A673 (cell line): ENCODE results near the gene BRME1. TPM values are rescaled to one million over a fixed set of nuclear protein-coding genes. Genes with fewer than 3 reads are reported as not detected.

Experiments
- BruUV-seq: library from RNA; stranded (reverse); fragments of 400-500 nt; replicated peaks from 2 replicates; lab custom pipeline; 2021; lab: Mats Ljungman, UMichigan
- CTCF ChIA-PET: fragments of 300-600 bp; sonication (Branson Sonifier 250); formaldehyde crosslinking; loops from one replicate; lab custom pipeline; 2022; ENCODE audit warnings: antibody characterized with exemption; lab: Charles Lee
- POLR2A ChIA-PET: fragments of 300-600 bp; sonication (Branson Sonifier 250); formaldehyde crosslinking; loops from one replicate; lab custom pipeline; 2022; ENCODE audit warnings: antibody characterized with exemption; ENCODE audit not compliant: low non-redundant PET; lab: Charles Lee
- DNase-seq: peaks from one replicate; pipeline ENCODE4 v3.0.0-alpha.2; 2015; ENCODE audit warnings: low spot score
- H3K27ac ChIP-seq: fragments of 200-600 bp; sonication (generic); 2 replicates; pipeline ENCODE4 v1.5.1; 2016; ENCODE audit warnings: mixed run types, low read depth, mild to moderate bottlenecking, mixed read lengths, antibody characterized with exemption, low read length; ENCODE audit not compliant: poor library complexity, severe bottlenecking
- H3K27me3 ChIP-seq: fragments of 200-600 bp; sonication (generic); replicated peaks from 2 replicates; pipeline ENCODE4 v1.6.1; 2017; ENCODE audit warnings: mixed run types, low read depth, mild to moderate bottlenecking, mixed read lengths, antibody characterized with exemption, low read length; ENCODE audit not compliant: insufficient read depth, poor library complexity
- H3K36me3 ChIP-seq: fragments of 200-600 bp; sonication (generic); 2 replicates; pipeline ENCODE4 v1.6.1; 2016; ENCODE audit warnings: mixed run types, mild to moderate bottlenecking, mixed read lengths, antibody characterized with exemption, low read length; ENCODE audit not compliant: insufficient read depth, poor library complexity, severe bottlenecking
- H3K4me1 ChIP-seq: fragments of 200-600 bp; sonication (generic); 2 replicates; pipeline ENCODE4 v1.6.1; 2017; ENCODE audit warnings: mixed run types, mild to moderate bottlenecking, mixed read lengths, antibody characterized with exemption, low read length; ENCODE audit not compliant: insufficient read depth, poor library complexity, severe bottlenecking
- H3K4me3 ChIP-seq: fragments of 200-600 bp; sonication (generic); 2 replicates; pipeline ENCODE4 v1.5.1; 2016; ENCODE audit warnings: low read depth, mixed run types, mild to moderate bottlenecking, mixed read lengths, low read length; ENCODE audit not compliant: poor library complexity, severe bottlenecking
- H3K9me3 ChIP-seq: fragments of 200-600 bp; sonication (generic); 2 replicates; pipeline ENCODE4 v1.6.1; 2016; ENCODE audit warnings: mixed run types, low read depth, mild to moderate bottlenecking, mixed read lengths, antibody characterized with exemption, low read length; ENCODE audit not compliant: poor library complexity, severe bottlenecking
- CTCF ChIP-seq: fragments of 300-800, 200-600 bp; sonication (generic); conservative IDR thresholded peaks from 2 replicates; pipeline ENCODE4 v1.5.1; 2017; ENCODE audit warnings: low read depth, mild to moderate bottlenecking, antibody characterized with exemption, low read length, moderate library complexity, mixed read lengths
- EZH2 ChIP-seq: fragments of 200-600 bp; sonication (generic); IDR thresholded peaks from 2 replicates; pipeline ENCODE4 v1.6.1; 2017; ENCODE audit warnings: borderline replicate concordance, low read depth, mild to moderate bottlenecking, mixed read lengths, antibody characterized with exemption, low read length; ENCODE audit not compliant: poor library complexity, severe bottlenecking
- intact Hi-C: fragments of 100-400 bp; cut with micrococcal nuclease; formaldehyde crosslinking; loops from one replicate; pipeline ENCODE4 v1.10.0; 2022; ENCODE audit not compliant: unreplicated experiment
- total RNA-seq: library from RNA; stranded (reverse); gene quantifications from 2 replicates; pipeline ENCODE4 v1.2.3, GENCODE V29; 2021

BRME1 gene
- total RNA-seq, 1 experiment from 2014 or later = 4.0 TPM

- peaks cover 14% of the 10 kb centered on the region for H3K4me1 ChIP-seq
- H3K36me3 ChIP-seq = peaks cover 11% of the 10 kb centered on the region
- intact Hi-C loops = no loop called here
- POLR2A ChIA-PET = no interaction called here
- H3K27me3 ChIP-seq = no peaks in the 10 kb centered on the region
- no peak overlapping the region for H3K27ac ChIP-seq
- no peak overlapping the region for H3K4me3 ChIP-seq
- no peak for DNase-seq
- BruUV-seq = no TSS peak
- no peaks in the 10 kb centered on the region for H3K9me3 ChIP-seq
- TF ChIP-seq CTCF = no peak
- TF ChIP-seq EZH2 = no peak
- CTCF ChIA-PET = no interaction called here
These were observed 45.1 kb upstream of the BRME1 start for GRCh38 chr19:13951043-13951442.

GRCh38 chr19:13946414-13946813 lies 40.5 kb upstream of the BRME1 start:
- no TSS peak for BruUV-seq
- Histone ChIP-seq H3K9me3 (no peaks in the 10 kb centered on the region), H3K36me3 (no peaks in the 10 kb centered on the region), H3K27me3 (no peaks in the 10 kb centered on the region), H3K4me3 (no peak overlapping the region), H3K27ac (no peak overlapping the region), H3K4me1 (no peaks in the 10 kb centered on the region)
- TF ChIP-seq CTCF = no peak
- no peak for TF ChIP-seq EZH2
- ChIA-PET CTCF (no interaction called here), POLR2A (no interaction called here)
- DNase-seq = no peak
- intact Hi-C loops = no loop called here

- POLR2A ChIA-PET = no interaction called here
- Histone ChIP-seq H3K27me3 (no peaks in the 10 kb centered on the region), H3K4me3 (no peak overlapping the region), H3K27ac (no peak overlapping the region), H3K36me3 (no peaks in the 10 kb centered on the region), H3K9me3 (no peaks in the 10 kb centered on the region), H3K4me1 (no peaks in the 10 kb centered on the region)
- CTCF ChIA-PET = interaction anchor here (0.5 kb wide), 1 partner anchor 98 kb away, joined by 14 read pairs; no protein-coding TSS in a partner anchor
- intact Hi-C loops = no loop called here
- BruUV-seq = no TSS peak
- TF ChIP-seq CTCF (no peak), EZH2 (no peak)
- DNase-seq = no peak
These were observed 36.2 kb upstream of the BRME1 start for GRCh38 chr19:13942023-13942684.
